ENCODE results near the gene RNF40. TPM values are rescaled to one million over a fixed set of nuclear protein-coding genes. Genes with fewer than 3 reads are reported as not detected.

Gene RNF40
- total and polyA plus RNA-seq, 2 donors (not counting 1 experiment from before 2014, with no cell fraction given): 42.0 to 56.8 TPM

DNA sequence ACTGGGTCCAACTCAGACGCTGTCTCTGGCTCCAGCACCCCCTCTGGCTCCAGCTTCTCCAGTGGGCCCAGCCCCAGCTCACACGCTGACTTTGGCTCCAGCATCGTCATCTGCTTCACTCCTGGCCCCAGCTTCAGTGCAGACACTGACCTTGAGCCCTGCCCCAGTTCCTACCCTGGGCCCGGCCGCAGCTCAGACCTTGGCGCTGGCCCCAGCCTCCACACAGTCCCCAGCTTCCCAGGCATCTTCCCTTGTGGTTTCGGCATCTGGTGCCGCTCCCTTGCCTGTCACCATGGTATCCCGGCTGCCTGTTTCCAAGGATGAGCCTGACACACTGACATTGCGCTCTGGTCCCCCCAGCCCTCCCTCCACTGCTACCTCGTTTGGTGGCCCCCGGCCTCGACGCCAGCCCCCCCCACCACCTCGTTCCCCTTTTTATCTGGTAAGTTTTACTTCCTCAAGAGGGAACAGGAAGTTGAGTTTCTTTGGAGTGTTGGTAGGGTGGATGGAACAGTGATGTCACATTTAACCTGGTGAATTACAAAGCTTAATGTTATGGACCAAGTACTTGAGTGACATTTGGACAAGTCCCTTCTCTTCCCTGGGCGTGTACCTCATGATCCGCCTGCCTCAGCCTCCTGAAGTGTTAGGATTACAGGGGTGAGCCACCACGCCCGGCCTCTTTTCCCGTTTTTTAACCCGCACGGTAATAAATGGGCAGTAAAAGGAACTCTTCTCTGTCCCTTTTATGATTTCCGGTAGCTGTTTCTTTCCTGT, 37.3 kb upstream of the RNF40 start:
- DNase-seq (ENCODE audit: low read depth in 2 of 2): no peak
- peaks cover 10% of the 10 kb centered on the region for H3K79me2 ChIP-seq (ENCODE audit: control insufficient read depth, insufficient read depth, low read length)
- no peak overlapping the region for H3K9ac ChIP-seq (ENCODE audit: insufficient read depth, low read length)
- no peak overlapping the region for H2AFZ ChIP-seq (ENCODE audit: low read length)
- peak overlapping the region; percentile 16 for H3K27ac ChIP-seq (ENCODE audit: insufficient read depth, low read length)
- TF ChIP-seq, protein P1, sequence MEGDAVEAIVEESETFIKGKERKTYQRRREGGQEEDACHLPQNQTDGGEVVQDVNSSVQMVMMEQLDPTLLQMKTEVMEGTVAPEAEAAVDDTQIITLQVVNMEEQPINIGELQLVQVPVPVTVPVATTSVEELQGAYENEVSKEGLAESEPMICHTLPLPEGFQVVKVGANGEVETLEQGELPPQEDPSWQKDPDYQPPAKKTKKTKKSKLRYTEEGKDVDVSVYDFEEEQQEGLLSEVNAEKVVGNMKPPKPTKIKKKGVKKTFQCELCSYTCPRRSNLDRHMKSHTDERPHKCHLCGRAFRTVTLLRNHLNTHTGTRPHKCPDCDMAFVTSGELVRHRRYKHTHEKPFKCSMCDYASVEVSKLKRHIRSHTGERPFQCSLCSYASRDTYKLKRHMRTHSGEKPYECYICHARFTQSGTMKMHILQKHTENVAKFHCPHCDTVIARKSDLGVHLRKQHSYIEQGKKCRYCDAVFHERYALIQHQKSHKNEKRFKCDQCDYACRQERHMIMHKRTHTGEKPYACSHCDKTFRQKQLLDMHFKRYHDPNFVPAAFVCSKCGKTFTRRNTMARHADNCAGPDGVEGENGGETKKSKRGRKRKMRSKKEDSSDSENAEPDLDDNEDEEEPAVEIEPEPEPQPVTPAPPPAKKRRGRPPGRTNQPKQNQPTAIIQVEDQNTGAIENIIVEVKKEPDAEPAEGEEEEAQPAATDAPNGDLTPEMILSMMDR (conservative IDR thresholded peaks at IDR 0.05 in 1 of 2, IDR thresholded peaks at IDR 0.05 in 1 of 2; ENCODE audit: low read depth in 1 of 2, low read length in 2 of 2): no peak
- TF ChIP-seq EZH2 (IDR thresholded peaks at IDR 0.05; ENCODE audit: low read length, missing control alignments): no peak
- peaks cover 4% of the 10 kb centered on the region for H3K4me1 ChIP-seq (ENCODE audit: control insufficient read depth, extremely low read depth, insufficient read depth, low read length)
- H3K9me3 ChIP-seq (ENCODE audit: control insufficient read depth, insufficient read depth, low read depth, low read length): no peaks in the 10 kb centered on the region
- no peak overlapping the region for H3K4me2 ChIP-seq (ENCODE audit: extremely low read depth, insufficient read depth, low read length)
- H3K4me3 ChIP-seq (replicated peaks in 1 of 4; ENCODE audit: control extremely low read depth in 1 of 4, insufficient read depth in 1 of 4, low read depth in 3 of 4, low read length in 4 of 4): no peak overlapping the region
- H3K27me3 ChIP-seq (ENCODE audit: control insufficient read depth, insufficient read depth, low read length): no peaks in the 10 kb centered on the region
- H4K20me1 ChIP-seq (ENCODE audit: control insufficient read depth, extremely low read depth, insufficient read depth, low read length): no peaks in the 10 kb centered on the region
- H3K36me3 ChIP-seq (ENCODE audit: control insufficient read depth, insufficient read depth, low read length): peaks cover 50% of the 10 kb centered on the region

DNA sequence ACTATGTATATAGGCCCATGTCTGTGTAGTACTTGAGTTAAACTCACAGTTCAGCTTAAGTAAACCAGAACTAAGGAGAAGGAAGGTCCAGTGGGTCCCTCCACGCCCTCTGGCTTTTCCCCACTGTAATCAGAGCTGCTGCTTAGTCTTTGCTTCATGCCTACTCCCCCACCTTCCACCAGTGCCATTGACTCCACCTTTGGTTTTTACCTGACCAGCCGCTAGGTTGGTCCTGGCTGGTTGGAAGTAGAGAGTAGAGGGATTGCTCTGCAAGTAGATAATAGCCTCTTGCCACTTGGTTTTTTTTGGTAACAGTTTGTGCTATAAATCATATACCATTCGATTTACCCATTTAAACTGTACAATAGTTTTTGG, 36.7 kb upstream of the RNF40 start:
- Histone ChIP-seq H2AFZ (ENCODE audit: low read length) (no peak overlapping the region), H3K27ac (ENCODE audit: insufficient read depth, low read length) (no peak overlapping the region), H4K20me1 (ENCODE audit: control insufficient read depth, extremely low read depth, insufficient read depth, low read length) (no peaks in the 10 kb centered on the region), H3K9ac (ENCODE audit: insufficient read depth, low read length) (no peak overlapping the region), H3K9me3 (ENCODE audit: control insufficient read depth, insufficient read depth, low read depth, low read length) (no peaks in the 10 kb centered on the region), H3K36me3 (ENCODE audit: control insufficient read depth, insufficient read depth, low read length) (peaks cover 49% of the 10 kb centered on the region), H3K4me1 (ENCODE audit: control insufficient read depth, extremely low read depth, insufficient read depth, low read length) (peaks cover 4% of the 10 kb centered on the region), H3K4me2 (ENCODE audit: extremely low read depth, insufficient read depth, low read length) (no peak overlapping the region), H3K4me3 (replicated peaks in 1 of 4; ENCODE audit: control extremely low read depth in 1 of 4, insufficient read depth in 1 of 4, low read depth in 3 of 4, low read length in 4 of 4) (no peak overlapping the region), H3K27me3 (ENCODE audit: control insufficient read depth, insufficient read depth, low read length) (no peaks in the 10 kb centered on the region), H3K79me2 (ENCODE audit: control insufficient read depth, insufficient read depth, low read length) (peaks cover 8% of the 10 kb centered on the region)
- DNase-seq (ENCODE audit: low read depth in 2 of 2): no peak
- TF ChIP-seq, protein P1 (conservative IDR thresholded peaks at IDR 0.05 in 1 of 2, IDR thresholded peaks at IDR 0.05 in 1 of 2; ENCODE audit: low read depth in 1 of 2, low read length in 2 of 2): no peak

DNA sequence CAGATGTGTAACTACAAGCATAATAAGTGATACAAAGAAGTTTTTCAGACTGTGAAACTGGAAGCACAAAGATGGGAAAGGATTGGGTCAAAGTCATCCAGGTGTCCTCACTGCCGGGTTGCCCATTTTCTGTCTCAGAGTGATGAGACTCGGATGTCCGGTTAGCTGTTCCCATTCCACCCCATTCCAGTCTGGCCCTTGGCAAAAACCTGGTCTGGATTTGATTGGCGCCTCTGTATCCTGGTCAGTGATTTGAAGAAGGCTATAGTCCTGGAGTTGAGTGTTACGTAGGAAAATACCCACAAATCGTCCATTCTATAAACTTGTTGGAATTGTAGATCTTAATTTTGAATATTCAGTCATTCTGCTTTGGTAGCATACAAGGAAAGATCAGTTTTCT, 33.8 kb upstream of the RNF40 start:
- H3K4me3 ChIP-seq (replicated peaks in 1 of 4; ENCODE audit: control extremely low read depth in 1 of 4, insufficient read depth in 1 of 4, low read depth in 3 of 4, low read length in 4 of 4): no peak overlapping the region
- no peaks in the 10 kb centered on the region for H4K20me1 ChIP-seq (ENCODE audit: control insufficient read depth, extremely low read depth, insufficient read depth, low read length)
- peaks cover 5% of the 10 kb centered on the region for H3K79me2 ChIP-seq (ENCODE audit: control insufficient read depth, insufficient read depth, low read length)

More for the DNA sequence above, 33.8 kb upstream of the RNF40 start:
- Histone ChIP-seq H3K4me2 (ENCODE audit: extremely low read depth, insufficient read depth, low read length) (no peak overlapping the region), H3K27ac (ENCODE audit: insufficient read depth, low read length) (no peak overlapping the region), H3K4me1 (ENCODE audit: control insufficient read depth, extremely low read depth, insufficient read depth, low read length) (no peaks in the 10 kb centered on the region), H3K36me3 (ENCODE audit: control insufficient read depth, insufficient read depth, low read length) (peaks cover 36% of the 10 kb centered on the region), H3K27me3 (ENCODE audit: control insufficient read depth, insufficient read depth, low read length) (no peaks in the 10 kb centered on the region), H3K9me3 (ENCODE audit: control insufficient read depth, insufficient read depth, low read depth, low read length) (no peaks in the 10 kb centered on the region), H3K9ac (ENCODE audit: insufficient read depth, low read length) (no peak overlapping the region), H2AFZ (ENCODE audit: low read length) (no peak overlapping the region)
- DNase-seq (ENCODE audit: low read depth in 2 of 2): no peak
- TF ChIP-seq, protein P1 (conservative IDR thresholded peaks at IDR 0.05 in 1 of 2, IDR thresholded peaks at IDR 0.05 in 1 of 2; ENCODE audit: low read depth in 1 of 2, low read length in 2 of 2): no peak
- TF ChIP-seq EZH2 (IDR thresholded peaks at IDR 0.05; ENCODE audit: low read length, missing control alignments): no peak
